COLO829 (cell line): Measurements from ENCODE around the gene TSPOAP1.
"Not testable (repeated sequence)": the region's sequence is repeated elsewhere in the genome, so short reads cannot be mapped to it uniquely, and the experiment has no call there.

Experiments used
- DNase-seq: peaks from one replicate; pipeline ENCODE4 v3.0.0; 2012; ENCODE audit warnings: low spot score

The TSPOAP1 gene

GRCh38 chr17:58362368-58363014 is 33.9 kb upstream of the TSPOAP1 start:
- DNase-seq = no peak

GRCh38 chr17:58360296-58361063 is 31.9 kb upstream of the TSPOAP1 start:
- peak; percentile 54 for DNase-seq

GRCh38 chr17:58358408-58359172 is 30.0 kb upstream of the TSPOAP1 start:
- DNase-seq = no peak

GRCh38 chr17:58357312-58358297 is 29.0 kb upstream of the TSPOAP1 start:
- no peak for DNase-seq

GRCh38 chr17:58356231-58356630 is 27.6 kb upstream of the TSPOAP1 start:
- no peak for DNase-seq

- DNase-seq = no peak
Observed at GRCh38 chr17:58354541-58355216, 26.1 kb upstream of the TSPOAP1 start.

GRCh38 chr17:58353389-58353825 is 24.8 kb upstream of the TSPOAP1 start:
- no peak for DNase-seq

GRCh38 chr17:58352596-58353388 is 24.2 kb upstream of the TSPOAP1 start:
- DNase-seq = peak; percentile 32

- peak; percentile 96 for DNase-seq
Observed at GRCh38 chr17:58351831-58352595, 23.4 kb upstream of the TSPOAP1 start, which contains the start of gene SUPT4H1. Gene SUPT4H1, minus strand, starts transcription at chr17:58352201. Its CDS starts 66 bp downstream, at chr17:58352135.

GRCh38 chr17:58351182-58351581 is 22.6 kb upstream of the TSPOAP1 start:
- DNase-seq = no peak

- DNase-seq = no peak
Observed at GRCh38 chr17:58348038-58348437, 19.4 kb upstream of the TSPOAP1 start.

GRCh38 chr17:58345500-58345899 is 16.9 kb upstream of the TSPOAP1 start:
- DNase-seq = no peak

- DNase-seq = no peak
Observed at GRCh38 chr17:58344791-58345157, 16.2 kb upstream of the TSPOAP1 start.

GRCh38 chr17:58344047-58344790 is 15.6 kb upstream of the TSPOAP1 start:
- DNase-seq = no peak

- DNase-seq = no peak
Observed at GRCh38 chr17:58343131-58343530, 14.5 kb upstream of the TSPOAP1 start.

- no peak for DNase-seq
Observed at GRCh38 chr17:58341861-58342475, 13.4 kb upstream of the TSPOAP1 start.

- not testable (repeated sequence) for DNase-seq
Observed at GRCh38 chr17:58341136-58341860, 12.7 kb upstream of the TSPOAP1 start.
